NCI-H2081 treated with DMSO at 0.1 percent for 48 hours (cell line): ENCODE data around the gene NEDD9.

Experiments used
- DNase-seq: peaks from one replicate; lab custom pipeline; 2025; lab: John Stamatoyannopoulos, UW

Gene NEDD9

DNA sequence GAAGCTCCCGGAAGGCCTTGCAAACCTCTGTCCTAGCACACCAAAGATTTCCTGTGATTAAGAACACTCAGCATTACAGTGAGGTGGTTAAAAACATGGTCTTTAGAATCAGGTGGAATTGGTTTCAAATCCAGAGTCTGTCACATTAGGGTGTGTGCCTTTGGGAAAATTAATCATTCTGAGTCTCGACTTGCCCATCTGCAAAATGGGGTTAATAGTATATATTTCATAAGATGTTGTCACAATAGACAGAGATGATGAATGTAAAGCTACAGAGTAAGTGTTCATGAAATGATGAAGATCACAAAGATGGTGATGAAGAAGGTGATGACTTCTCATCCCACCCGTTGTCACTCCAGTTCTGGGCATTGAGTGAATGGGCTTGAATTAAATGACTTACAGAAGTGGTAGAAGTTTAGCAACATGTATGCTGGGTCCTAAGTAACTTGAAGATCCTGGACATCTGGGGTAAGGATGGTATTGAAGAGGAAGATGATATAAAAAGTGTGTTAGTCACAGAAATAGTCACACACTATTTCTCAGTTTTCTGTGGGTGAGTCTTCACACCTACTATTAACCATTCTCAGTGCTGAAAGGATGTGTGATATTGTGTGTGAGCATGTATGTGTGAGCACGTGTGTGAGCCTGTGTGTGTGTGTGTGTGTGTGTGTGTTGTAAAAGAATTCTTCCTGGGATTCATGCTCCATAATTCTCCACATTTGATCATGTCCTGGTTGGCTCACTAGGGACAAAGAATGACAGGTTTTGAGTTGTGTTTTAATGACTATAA lies 28.0 kb upstream of the NEDD9 start:
- no peak for DNase-seq

DNA sequence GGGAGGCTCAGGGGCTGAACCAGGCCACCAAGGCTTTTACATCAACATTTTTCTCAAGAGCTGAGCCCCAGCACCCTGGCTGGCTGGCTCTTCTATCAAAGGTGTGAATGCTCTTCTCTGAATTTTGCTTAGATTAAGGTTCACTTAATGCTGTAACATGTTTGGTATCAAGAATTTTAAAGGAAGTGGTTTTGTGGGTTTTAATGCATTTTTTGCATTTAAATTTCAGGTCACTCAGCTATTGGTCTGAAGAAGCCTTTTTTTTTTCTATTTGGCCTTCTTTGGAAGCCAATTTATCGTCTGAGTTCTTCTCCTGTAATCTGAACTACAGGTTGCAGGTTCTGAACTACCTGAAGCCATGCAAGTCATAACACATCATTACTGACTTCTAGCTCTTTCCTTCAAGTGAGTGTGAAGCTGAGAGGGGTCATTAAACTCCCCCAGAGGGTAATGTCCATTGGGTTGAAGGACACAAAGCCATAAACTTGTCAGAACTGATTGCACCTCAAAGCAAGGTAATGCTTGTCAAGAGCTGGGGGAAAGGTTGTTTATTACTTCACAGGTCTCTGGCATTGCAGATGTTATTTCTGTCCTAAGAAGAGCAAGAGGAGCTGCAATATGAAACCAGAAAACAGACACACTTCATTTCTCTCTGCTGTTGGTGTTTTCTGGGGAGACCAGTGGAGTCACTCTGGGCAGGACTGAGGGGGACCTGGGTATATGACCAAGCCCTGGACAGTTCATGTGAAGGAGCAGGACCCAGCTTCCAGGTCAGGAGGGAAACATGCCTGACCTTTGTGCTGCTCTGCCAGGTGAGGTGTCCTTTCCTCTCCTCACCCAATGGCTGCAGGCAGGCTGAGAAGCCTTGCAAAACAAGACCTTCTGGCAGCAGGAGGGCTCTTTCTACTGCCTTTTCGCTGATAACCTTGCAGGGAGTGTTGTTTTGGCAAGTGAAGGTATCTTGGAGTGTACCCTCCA lies 26.1 kb upstream of the NEDD9 start:
- no peak for DNase-seq

- DNase-seq: no peak
Measured at GRCh38 chr6:11255610-11256009, 23.1 kb upstream of the NEDD9 start.

DNA sequence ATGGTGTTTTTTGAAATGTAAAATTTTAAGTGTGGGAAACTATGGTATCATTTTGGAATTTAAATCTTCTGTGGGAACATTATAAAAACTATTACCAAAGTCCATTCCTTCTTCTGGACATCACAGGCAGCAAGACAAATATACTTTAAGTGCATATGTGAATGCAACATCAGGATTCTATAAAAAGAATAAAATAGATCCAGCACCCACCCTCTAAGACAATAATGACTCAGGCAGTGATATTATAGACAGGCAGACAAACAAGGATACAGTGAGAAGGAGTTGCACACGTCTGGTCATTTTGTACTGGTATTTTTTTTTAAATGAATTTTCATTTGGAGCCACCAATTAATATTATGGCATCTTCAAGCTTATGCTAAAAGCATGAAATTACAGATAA lies 21.1 kb upstream of the NEDD9 start:
- DNase-seq: no peak

DNA sequence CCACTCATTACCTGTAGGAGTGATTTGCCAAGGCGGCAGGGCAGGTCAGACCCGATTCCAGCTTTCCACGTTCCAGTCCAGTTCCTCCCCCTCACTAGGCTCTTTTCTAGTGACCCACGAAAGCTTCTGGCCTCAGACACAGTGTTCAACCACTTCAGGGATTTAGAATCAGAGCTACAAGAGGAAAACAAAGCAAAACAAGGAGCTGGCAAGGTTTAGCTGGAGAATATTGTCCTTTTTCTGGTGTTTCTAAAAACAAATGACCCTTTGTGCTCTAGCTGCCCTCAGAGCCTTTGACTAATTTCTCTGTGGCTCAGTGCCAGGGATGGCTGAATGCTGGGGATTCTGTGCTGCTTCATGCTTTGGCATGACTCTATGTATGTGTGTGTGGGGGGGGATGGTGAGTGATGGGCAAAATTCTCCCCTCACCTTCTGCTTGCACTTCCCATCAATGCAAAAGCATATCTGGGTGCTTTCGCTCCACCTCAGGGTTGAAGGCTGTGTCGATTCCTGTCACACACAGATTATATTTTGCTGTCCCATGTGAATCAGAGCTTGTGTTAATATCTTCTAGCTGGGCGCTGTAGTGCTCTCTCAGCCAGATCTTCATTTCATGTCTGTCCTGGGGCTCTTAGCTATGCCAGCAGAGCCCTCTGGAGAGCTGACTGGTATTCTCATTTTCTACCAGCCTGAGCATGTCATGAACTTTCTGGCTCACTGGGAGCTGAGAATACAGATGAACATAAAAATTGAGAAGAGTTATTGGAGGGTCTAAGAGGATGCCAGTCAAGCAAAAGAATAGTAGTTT lies 19.3 kb upstream of the NEDD9 start:
- no peak for DNase-seq

DNA sequence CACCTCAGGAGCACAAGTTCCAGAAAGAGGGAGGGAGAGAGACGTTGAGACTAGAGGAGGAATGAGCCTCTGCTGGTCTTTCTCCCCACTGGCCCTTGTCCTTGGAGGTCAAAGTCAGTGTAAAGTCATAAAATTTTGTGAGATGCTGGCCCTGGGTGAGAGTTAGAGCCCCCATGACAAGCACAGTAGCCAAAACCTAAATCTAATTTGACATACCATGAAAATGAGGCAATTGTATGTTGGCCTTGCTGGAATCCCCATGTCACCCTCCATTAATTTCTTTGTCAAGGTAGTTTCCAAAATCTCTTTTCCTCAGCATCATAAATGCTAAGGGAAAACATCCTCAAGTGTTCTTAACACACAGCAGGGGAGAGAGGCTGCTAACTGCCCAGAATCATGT lies 17.6 kb upstream of the NEDD9 start:
- no peak for DNase-seq

DNA sequence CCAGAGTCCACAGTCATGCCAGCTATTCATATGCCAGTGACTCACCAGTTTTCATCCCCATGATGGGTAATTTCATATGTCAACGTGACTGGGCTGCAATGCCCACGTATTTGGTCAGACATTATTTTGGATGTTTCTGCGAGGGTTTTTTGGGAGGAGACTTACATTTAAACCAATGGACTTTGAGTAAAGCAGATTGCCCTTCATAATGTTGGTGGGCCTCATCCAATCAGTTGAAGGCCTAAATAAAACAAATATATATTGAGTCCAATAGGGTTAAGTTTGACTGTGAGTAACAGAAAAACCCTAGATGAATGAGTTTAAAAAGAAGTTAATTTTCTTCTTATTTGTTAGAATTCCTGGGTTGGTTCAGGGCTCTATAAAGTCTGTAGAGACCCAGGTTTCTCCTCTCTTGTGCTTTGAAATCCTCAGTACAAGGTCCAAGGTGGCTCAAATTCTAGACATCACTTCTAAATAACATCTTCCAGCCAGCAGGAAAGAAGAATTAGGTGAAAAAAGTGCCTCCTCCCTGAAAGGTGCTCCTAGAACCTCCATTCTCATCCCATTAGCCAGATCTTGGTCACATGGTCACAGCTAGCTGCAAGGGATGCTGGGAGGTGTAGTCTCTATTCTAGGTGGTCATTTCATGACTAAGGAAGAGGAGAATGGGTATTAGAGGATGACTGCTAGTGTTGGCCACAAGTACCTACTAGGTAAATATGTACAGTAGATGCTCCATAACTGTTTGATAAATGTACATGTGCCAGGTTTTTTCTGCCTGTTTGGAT lies 16.7 kb upstream of the NEDD9 start:
- no peak for DNase-seq

DNA sequence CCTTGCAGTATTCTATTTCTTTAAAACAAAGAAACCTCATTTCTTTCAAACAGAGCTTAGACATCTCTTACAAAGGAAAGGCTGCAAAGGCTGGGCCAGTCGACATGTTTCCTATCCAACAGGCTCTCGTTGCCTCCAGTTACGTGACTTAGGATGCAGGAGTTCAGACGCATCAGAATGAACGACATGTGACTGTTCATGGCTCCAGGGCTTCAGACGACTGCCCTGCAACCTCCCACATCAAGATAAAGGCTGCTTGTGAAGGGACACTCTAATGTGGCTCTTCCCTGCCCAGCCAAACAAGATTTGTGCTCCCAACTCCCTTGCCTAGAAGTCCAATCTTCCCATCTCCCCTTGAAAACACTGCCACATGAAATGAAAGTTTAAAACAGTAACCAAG lies 14.3 kb upstream of the NEDD9 start:
- no peak for DNase-seq

- DNase-seq: no peak
Measured at GRCh38 chr6:11245381-11246256, 13.2 kb upstream of the NEDD9 start.

DNA sequence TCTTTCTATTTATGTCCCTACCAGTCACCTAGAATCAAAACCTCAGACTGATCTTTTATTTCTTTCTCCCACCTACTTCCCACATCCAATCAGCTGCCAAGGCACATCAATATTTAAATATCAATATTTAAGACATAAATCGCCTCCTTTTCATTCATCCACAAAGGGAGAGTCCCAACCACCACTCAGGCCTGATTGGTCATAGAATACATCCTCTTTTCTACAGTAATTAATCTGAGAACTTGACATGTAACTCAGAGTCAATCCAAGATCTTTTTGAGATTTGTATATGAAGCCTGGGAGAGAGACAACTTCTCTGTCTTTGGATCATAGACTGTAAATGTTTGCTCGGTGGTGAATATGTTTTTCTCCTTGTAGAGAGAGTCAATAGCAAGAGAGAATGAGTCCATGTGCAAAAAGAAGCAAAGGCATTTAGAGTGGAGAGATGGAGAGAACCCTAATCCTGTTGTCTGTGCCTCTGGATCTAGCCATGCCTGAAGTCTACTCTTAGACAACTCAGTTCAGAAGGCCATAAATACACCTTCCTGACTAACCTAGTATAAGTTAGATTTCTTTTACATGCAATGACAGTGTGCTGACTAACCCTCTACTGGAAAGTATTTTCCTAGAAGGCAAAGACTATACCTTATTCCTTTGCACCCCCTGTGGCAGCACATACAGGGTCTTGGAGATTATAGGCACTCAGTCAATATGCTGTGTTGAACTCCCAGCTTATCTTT lies 12.1 kb upstream of the NEDD9 start:
- DNase-seq: no peak

GRCh38 chr6:11243861-11244260 lies 11.4 kb upstream of the NEDD9 start:
- DNase-seq: no peak

- DNase-seq: no peak
Measured at GRCh38 chr6:11242711-11243110, 10.2 kb upstream of the NEDD9 start.

- DNase-seq: no peak
Measured at GRCh38 chr6:11241793-11242201, 9.3 kb upstream of the NEDD9 start.

GRCh38 chr6:11241154-11241792 lies 8.8 kb upstream of the NEDD9 start:
- no peak for DNase-seq

DNA sequence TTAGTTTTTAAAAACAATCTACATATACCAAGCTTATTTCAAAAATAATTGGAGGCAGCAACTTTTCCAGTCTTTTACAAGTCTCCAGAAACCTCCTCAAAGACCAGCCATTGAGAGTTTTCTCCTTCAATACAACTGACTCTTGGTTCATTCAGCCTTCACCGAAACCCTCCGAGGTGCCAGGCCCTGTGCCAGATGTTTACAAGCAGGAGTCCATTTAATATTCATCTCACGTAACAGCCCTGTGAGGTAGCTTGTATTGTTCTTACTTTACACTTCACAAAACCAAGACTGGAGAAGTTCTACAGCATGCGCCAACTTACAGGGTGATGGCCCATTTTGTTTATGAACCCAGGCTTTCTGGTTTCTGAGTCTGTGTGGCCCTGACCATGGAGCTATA lies 5.5 kb upstream of the NEDD9 start:
- no peak for DNase-seq

GRCh38 chr6:11237428-11237827 lies 5.0 kb upstream of the NEDD9 start:
- DNase-seq: no peak

DNA sequence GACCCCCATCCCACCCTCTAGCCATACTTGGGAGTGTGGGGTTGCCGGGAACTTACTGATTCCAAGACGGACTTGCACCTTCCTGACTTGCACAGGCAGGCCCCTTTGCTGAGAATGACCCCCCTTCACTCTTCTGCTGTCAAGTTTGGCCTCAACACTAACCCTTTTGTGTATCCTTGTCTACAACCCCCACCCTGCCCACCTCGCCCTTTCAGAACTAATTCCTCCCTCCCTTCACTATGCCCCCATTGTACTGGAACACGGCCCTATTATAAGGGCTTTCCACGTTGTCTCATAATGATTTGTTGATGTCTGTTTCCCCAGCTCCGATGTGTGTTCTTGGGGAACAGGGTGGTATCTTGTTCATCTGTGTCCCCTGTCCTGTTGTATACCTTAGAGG lies 4.4 kb upstream of the NEDD9 start:
- DNase-seq: no peak

- DNase-seq: no peak
Measured at GRCh38 chr6:11236076-11236750, 3.7 kb upstream of the NEDD9 start.

DNA sequence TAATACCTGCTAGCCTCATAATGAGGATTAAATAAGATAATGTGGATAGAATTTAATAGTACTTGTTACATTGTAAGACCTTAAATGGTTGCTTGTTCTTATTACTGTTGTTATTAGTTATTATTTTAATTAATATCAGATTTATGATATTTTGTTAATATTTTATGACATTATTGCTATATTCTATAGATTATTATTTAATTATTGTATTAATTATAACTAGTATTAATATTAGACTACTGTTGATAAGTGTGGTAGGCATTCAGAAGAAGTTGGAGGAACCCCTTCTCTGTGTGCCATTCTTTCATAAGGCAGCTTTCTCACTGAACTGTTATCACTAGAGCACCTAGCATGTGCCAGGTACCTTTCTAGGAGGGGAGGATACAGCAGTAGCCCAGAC lies 2.6 kb upstream of the NEDD9 start:
- DNase-seq: no peak
